Thyroid gland (tissue), 4 donors: ENCODE measurements around the gene PABPN1L. TPM values are rescaled to one million over a fixed set of nuclear protein-coding genes. Genes with fewer than 3 reads are reported as not detected.

Experiments
- DNase-seq, 2 donors: peaks; one replicate each; pipeline ENCODE4 v3.0.0-alpha.2; 2019
- H3K27ac ChIP-seq, 3 donors: fragments of 200-600 bp; sonication (generic); 1 replicate in 2 of 3; 2 replicates in 1 of 3; pipeline ENCODE4 v1.5.1; 2016 to 2019; ENCODE audit warnings: mild to moderate bottlenecking in 1 of 3, moderate library complexity in 1 of 3
- H3K27me3 ChIP-seq: fragments of 200-600 bp; sonication (generic); one replicate; pipeline ENCODE4 v1.5.1; 2019
- H3K36me3 ChIP-seq, 2 donors: fragments of 200-600 bp; sonication (generic); one replicate each; pipeline ENCODE4 v1.5.1; 2016 to 2019
- H3K4me1 ChIP-seq, 2 donors: fragments of 200-600 bp; sonication (generic); one replicate each; pipeline ENCODE4 v1.5.1; 2017 to 2019
- H3K4me3 ChIP-seq, 3 donors: fragments of 200-600 bp; sonication (generic); replicated peaks in 1 of 3; 1 replicate in 2 of 3; 2 replicates in 1 of 3; pipeline ENCODE4 v1.5.1; 2016; ENCODE audit warnings: mild to moderate bottlenecking in 1 of 3
- H3K9me3 ChIP-seq: fragments of 200-600 bp; sonication (generic); one replicate; pipeline ENCODE4 v1.5.1; 2017
- POLR2A ChIP-seq, 2 donors: fragments of 450-650 bp; IDR thresholded peaks; one replicate each; pipeline ENCODE4 v1.6.1; 2017; ENCODE audit warnings: antibody characterized with exemption in 2 of 2, mild to moderate bottlenecking in 2 of 2, moderate library complexity in 1 of 2
- WGBS, 2 donors: methylation state at CpG; one replicate each; pipeline ENCODE4 v1.1.5; 2017; 5-methylcytosine and 5-hydroxymethylcytosine counted together
- intact Hi-C: fragments of 100-400 bp; cut with DNase I; formaldehyde crosslinking; loops from one replicate; pipeline ENCODE4 v1.15.1; 2023
- total RNA-seq, 4 donors: library from RNA; depleted of rRNA; stranded (reverse); fragments of >200 nt; gene quantifications; one replicate each; pipeline ENCODE4 v1.2.3, GENCODE V29; 2016
- TF ChIP-seq, protein P1 (sequence below), 6 experiments: fragments of 200-600 bp in 3 of 6; fragments of 450-650 bp in 3 of 6; sonication (generic) in 3 of 6; IDR thresholded peaks; one replicate each; pipeline ENCODE4 v1.5.1; 2016 to 2019; ENCODE audit warnings: antibody characterized with exemption in 6 of 6, mild to moderate bottlenecking in 2 of 6, inconsistent platforms in 1 of 6, moderate library complexity in 1 of 6

The PABPN1L gene
- total RNA-seq, 4 donors from 2014 or later: not detected

DNA sequence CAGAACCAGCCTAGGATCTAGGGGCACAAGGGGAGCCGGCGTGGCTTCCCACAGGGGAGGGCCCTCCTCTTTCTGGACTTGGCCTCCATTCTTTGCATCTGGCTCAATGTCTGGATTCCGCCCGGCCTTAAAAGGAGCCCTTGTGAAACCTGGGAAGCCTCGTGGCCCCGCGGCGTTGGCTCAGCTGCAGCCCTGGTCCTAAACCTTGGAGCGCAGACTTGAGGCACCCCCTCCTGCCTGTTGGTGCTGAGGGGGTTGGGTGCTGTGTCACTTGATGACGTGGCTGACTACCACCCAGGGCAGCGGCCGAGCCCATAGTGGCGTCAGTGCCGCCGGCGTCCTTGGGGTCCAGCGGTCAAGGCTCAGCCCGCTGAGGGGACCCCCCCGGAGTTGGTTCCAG lies 5.1 kb downstream of the PABPN1L start:
- no peak for DNase-seq
- WGBS, 2 donors: 94% methylated on average over 11 of the region's 19 CpGs; no CpG with 5 or more reads in 1 of the 2 donors
- H3K9me3 ChIP-seq: no peaks in the 10 kb centered on the region
- peaks cover 22 to 33% of the 10 kb centered on the region in 2 donors for H3K36me3 ChIP-seq
- intact Hi-C loops: no loop called here
- peaks cover 8 to 9% of the 10 kb centered on the region in 2 donors for H3K4me1 ChIP-seq
- H3K4me3 ChIP-seq: no peak overlapping the region
- TF ChIP-seq POLR2A (IDR thresholded peaks at IDR 0.05): no peak
- TF ChIP-seq, protein P1, sequence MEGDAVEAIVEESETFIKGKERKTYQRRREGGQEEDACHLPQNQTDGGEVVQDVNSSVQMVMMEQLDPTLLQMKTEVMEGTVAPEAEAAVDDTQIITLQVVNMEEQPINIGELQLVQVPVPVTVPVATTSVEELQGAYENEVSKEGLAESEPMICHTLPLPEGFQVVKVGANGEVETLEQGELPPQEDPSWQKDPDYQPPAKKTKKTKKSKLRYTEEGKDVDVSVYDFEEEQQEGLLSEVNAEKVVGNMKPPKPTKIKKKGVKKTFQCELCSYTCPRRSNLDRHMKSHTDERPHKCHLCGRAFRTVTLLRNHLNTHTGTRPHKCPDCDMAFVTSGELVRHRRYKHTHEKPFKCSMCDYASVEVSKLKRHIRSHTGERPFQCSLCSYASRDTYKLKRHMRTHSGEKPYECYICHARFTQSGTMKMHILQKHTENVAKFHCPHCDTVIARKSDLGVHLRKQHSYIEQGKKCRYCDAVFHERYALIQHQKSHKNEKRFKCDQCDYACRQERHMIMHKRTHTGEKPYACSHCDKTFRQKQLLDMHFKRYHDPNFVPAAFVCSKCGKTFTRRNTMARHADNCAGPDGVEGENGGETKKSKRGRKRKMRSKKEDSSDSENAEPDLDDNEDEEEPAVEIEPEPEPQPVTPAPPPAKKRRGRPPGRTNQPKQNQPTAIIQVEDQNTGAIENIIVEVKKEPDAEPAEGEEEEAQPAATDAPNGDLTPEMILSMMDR (IDR thresholded peaks at IDR 0.05): no peak
- no peaks in the 10 kb centered on the region for H3K27me3 ChIP-seq
- no peak overlapping the region for H3K27ac ChIP-seq

DNA sequence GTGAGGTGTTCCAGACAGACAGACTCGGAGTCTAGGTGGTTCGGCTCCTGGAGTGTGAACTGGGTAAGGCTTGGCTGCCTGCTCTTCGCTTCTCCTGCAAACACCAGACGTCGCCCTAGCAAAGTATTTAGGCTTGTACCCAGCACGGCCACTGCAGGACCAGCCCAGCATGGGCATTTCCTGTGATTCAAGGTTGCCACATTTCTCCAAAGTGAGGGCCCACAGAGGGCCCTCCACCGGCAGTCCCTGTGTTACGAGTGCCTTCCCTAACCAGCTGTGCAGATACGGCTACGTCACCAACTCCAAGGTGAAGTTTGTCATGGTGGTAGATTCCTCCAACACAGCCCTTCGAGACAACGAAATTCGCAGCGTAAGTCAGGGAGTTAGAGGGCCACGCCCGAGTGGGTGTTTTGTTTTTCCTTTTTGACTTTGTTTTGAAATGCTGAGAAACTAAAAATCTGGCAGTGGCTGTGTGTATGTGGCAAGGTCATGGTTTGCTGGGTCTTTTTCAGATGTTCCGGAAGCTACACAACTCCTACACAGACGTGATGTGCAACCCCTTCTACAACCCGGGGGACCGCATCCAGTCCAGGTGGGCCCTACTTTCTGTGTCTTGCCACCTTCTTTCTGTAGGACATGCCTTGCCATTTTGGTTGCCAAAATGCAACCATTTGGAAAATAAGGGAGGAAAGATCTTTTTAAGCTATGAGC lies 6.9 kb downstream of the PABPN1L start:
- Histone ChIP-seq H3K36me3 (peaks cover 22 to 33% of the 10 kb centered on the region in 2 donors), H3K4me1 (peaks cover 14 to 17% of the 10 kb centered on the region in 2 donors), H3K9me3 (no peaks in the 10 kb centered on the region), H3K27ac (no peak overlapping the region), H3K27me3 (no peaks in the 10 kb centered on the region), H3K4me3 (no peak overlapping the region)
- no peak for TF ChIP-seq POLR2A (IDR thresholded peaks at IDR 0.05)
- TF ChIP-seq, protein P1 (IDR thresholded peaks at IDR 0.05): no peak
- intact Hi-C loops: loop anchor here (5.0 kb wide), 1 partner anchor 47 kb away; the partner anchor contains the start of gene APRT
- no peak for DNase-seq
- WGBS, 2 donors: 94 to 96% methylated on average over 20 of the region's 20 CpGs

DNA sequence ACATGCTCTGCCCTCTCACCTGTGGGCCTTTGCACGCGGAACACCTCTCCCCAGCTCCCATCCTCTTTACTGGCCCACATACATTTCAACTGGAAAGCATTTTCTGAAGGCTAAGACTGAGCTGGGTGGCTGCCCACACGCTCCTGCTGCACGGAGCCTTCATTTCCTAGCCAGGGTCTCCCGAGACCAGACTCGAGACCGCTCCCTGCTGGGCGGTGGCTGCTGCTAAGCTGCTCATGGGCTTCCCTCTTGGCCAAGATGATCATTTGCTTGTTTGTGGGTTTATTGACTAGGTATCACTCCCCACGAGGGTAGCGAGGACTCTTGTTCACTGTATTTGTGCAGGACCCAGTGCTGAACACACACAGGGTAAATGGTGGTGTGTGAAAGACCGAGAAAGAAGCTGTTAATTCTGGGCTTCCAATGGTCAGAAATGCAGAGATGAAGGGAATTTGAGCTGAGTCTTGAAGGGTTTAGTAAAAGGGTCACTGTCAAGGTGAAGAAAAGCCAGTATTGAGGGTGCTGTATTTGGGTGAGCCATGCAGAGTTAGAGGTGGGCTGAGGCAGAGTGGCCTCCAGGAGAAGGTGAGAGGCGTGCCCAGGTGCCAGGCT lies 8.6 kb downstream of the PABPN1L start:
- DNase-seq: peak; percentile 69 to 74
- Histone ChIP-seq H3K4me1 (peaks cover 14 to 17% of the 10 kb centered on the region in 2 donors), H3K36me3 (peaks cover 22 to 33% of the 10 kb centered on the region in 2 donors), H3K27ac (peak overlapping the region in 1 of 3 donors; percentile 70), H3K27me3 (no peaks in the 10 kb centered on the region), H3K9me3 (no peaks in the 10 kb centered on the region), H3K4me3 (peak overlapping the region; percentile 56 to 98 (median 88))
- intact Hi-C loops: loop anchor here (5.0 kb wide), 1 partner anchor 46 kb away; the partner anchor contains the start of gene APRT
- no peak for TF ChIP-seq POLR2A (IDR thresholded peaks at IDR 0.05)
- TF ChIP-seq, protein P1 (IDR thresholded peaks at IDR 0.05): peak in 5 of 6 experiments; percentile 20 to 58 (median 40)
- 17 to 18% methylated on average over 12 of the region's 12 CpGs for WGBS, 2 donors

DNA sequence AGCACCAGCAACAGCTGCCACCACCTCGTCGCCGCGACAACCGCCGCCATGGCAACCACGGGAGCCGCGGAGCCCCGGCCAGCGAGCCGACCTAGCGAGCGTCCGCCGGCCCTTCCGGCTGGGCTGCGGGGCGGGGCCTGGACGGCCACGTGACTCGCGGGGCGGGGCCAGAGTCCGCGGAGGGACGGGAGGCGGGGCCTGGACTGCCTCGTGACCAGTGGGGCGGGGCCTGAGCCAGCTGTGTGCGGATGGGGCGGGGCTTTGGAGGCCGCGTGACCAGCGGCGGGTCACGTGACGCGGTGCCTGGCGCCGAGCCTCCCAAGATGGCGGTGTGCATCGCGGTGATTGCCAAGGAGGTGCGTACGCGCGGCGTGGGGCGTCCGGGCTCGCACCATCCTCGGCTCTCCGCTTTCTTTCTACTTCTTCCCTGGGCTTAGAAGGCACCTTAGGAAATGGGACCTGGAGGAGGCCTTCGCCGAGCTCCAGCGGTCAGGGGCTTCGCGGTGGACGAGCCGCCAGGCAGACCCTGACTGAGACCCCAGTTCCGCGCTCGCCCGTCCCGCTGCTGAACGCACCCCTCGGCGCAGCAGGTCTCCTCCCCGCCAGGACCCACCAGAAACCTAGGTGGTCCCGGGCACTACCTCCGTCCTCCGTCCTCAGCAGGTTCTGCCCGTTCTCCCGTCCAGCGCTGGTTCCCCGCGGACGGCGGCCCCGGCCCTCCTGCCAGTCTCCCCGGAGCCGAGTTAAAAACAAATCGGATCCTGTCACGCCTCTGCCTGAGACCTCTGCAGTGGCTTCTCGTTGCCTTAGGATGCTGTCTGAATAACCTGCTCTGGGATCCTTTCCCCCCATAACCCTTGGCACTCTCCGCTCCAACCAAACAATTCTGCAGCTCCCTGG lies 9.4 kb downstream of the PABPN1L start, which contains the start of the genes GALNS and TRAPPC2L:
TSS of gene GALNS (minus strand) at position 120 of the 900 bp plus-strand sequence. CDS start at position 50, 70 bp downstream.
TSS of gene TRAPPC2L (plus strand) at position 300 of the 900 bp plus-strand sequence. CDS start at position 324, 24 bp downstream.
- H3K4me1 ChIP-seq: peaks cover 14 to 17% of the 10 kb centered on the region in 2 donors
- intact Hi-C loops: loop anchor here (5.0 kb wide), 1 partner anchor 45 kb away; the partner anchor contains the start of gene APRT
- peak within 1 kb of the TSS; percentile 56 to 98 (median 88) for H3K4me3 ChIP-seq
- H3K27me3 ChIP-seq: no peaks in the 10 kb centered on the region
- peak within 1 kb of the TSS; percentile 53 to 70 (median 56) for H3K27ac ChIP-seq
- TF ChIP-seq, protein P1 (IDR thresholded peaks at IDR 0.05): peak in 1 of 6 experiments; percentile 28
- peak; percentile 57 to 91 for TF ChIP-seq POLR2A (IDR thresholded peaks at IDR 0.05)
- 0 to 1% methylated on average over 36 to 52 of the region's 87 CpGs for WGBS, 2 donors
- H3K36me3 ChIP-seq: peaks cover 22 to 28% of the 10 kb centered on the region in 2 donors
- peak; percentile 99 for DNase-seq
- H3K9me3 ChIP-seq: no peaks in the 10 kb centered on the region
